Stimulated activated CD8-positive, alpha-beta memory T cell treated with anti-CD3 and anti-CD28 coated beads, Interleukin-15, amount 100 ng/mL, for 1 hour (primary cell): ENCODE data around the gene TMOD3.

ENCODE experiments used
- DNase-seq: peaks from one replicate; pipeline ENCODE4 v3.0.0-alpha.2; 2020; ENCODE audit warnings: low read depth

Gene TMOD3

DNA sequence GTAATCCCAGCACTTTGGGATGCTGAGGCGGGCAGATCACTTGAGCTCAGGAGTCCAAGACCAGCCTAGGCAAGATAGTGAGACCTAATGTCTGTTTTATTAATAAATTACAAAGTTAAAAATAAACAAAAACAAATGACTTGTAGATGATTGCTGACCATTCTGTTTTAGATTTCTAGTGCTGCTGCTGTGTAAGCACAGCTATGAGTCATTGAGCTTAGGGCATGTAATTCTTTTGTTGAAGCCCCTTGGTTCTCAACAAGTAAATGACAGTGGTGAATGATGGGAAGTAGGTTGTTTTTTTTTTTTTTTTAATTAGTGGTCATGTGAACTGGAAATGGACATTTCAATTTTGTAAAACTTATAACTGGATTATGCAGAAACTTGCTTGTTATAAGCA, 78.9 kb downstream of the TMOD3 start:
- DNase-seq = no peak

DNA sequence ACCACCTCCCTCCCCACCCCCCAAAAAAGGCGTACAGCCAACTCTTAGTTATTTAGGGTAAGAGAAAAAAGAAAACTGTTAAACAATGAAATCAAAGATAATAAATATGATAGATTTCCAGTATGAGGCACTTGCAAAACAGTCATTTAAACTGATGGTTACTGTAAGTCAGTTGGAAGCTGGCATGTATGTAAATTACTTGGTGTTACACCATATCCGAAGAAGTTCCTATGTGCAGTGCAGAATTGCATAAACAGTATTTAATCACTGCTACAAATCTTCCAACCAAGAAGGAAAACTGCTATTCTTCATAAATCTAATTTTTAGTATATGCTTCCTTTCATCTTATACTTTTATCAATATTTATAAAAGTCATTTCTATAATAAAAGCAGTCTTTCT, 80.1 kb downstream of the TMOD3 start:
- DNase-seq = no peak

DNA sequence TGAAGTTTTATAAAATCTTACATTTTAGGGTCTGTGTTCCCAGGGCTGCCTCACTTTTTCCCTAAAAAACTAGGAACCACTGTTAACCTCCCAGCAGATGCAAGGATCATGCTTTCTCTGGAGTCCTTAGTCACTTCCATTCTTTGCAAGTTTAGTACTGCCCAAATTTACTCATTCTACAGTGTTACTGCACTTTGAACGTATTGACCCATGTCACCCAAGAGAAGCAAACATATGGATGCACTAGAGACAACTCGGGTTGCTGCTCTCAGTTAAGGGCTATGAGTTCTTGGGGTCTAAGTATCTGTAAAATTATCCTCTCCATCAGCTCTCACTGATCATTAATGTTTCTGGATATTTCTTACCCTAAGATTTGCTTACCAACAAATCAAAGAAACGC, 83.1 kb downstream of the TMOD3 start:
- no peak for DNase-seq

DNA sequence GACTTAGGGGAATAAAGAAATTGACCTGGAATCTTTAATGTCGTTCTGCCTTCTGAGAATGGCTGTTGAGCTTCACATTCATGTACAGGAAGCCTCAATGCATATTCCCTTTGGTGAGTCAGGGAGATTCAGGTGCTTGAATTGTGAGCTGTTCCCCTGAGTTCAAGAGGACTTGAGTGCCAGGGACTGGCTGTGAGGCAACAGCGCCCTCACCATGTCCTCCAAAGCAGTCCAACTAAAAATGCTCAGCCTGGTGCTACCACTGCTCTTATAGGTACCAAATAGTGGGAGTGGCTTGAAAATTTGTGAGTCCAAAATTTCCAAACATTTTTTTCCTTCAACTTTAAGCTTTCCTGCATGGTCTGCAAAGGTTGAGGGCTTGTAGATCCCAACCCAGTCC, 88.0 kb downstream of the TMOD3 start:
- no peak for DNase-seq

DNA sequence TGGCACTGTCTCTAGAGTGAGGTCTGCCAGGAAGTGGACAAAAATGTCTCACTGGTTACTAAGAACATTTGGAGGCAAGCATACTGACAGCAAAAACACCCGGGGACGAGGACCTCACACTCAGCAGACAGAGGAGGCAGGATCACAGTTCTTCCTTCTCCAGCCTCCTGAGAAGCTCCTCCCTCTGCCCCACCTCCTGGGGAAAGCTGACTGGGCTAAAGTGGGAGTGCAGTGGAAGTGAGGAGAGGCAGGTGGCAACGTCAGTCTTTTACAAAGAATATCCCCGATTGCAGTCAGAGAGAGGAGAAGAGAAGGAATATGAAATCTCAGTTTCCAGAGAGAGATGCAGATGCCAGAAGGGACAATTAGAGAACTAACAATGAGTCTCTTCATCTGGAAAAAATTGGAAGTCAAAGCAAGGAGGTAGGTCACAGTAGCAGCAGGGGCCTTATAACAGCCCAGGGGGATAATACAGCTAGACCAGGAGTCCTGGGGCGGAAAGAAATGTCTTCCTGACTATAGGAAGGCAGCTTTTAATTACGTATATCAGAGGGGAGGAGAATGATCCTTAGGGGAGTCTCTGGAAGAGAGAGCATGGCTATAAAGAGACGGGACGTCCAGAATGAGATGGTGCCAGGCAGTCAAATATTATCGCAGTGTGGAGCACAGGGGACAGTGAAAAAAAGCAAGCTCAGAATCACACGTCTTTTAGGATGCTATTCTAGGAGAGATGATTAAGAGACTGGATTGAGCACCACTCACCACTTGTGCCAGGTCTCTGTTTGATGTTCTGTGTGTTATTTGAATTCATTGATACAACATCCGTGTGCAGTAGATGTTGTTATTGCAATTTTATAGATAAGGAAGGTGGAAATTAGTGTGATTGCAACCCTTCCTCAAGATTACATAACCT, 95.0 kb downstream of the TMOD3 start:
- DNase-seq = no peak

DNA sequence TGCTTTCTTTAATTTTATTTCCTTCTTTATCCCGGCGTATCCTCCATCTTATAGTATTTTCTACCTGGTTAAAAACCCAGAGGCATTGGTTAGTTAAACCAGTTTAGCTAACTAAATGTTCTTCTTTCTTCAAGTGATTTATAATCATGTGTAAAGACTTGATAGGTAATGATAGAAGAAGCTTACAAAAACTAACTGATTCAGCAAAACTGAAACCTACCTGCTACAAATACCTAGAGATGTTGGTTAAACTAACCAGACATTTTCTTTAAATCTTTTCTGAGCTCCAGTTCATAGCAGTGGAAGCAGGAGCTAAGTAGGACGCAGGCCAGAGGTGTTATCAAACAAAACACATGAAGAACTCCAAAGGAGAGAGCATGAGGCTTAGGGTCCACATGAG, 97.4 kb downstream of the TMOD3 start:
- no peak for DNase-seq

DNA sequence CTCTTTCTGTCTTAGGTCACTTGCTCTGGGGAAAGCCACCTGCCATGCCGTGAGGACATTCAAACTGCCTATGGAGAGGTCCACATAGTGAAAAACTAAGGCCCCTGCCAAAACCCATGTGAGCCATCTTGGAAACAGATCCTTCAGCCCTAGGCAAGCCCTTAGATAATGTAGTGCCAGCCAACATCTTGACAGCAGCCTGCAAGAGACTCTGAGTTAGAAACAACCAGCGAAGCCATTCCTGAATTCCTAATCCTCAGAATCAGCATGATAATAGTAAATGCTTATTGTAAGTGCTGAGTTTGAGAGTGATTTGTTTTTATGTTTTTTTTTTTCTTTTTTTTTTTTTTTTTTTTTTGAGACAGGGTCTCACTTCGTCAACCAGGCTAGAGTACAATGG, 101.6 kb downstream of the TMOD3 start:
- DNase-seq = no peak

- no peak for DNase-seq
These were observed 102.2 kb downstream of the TMOD3 start for GRCh38 chr15:51931638-51932037.

DNA sequence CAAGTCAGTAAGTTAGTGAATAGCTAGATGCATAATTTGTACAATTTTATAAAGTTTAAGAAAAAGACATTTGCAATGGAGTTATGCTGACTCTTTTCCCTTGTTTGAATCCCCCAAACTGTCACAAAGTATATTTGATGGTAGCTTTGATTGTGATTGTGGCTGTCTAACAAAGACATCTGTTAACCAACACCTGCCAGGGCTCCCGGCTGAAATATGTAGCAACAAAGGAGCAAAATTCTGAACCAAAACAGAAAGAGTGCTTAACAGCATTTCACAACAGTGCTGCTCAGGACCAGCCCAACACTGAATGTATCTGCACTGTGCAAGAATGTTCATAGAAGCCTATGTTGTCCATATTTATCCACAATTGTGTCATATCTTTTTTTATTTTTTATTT, 102.7 kb downstream of the TMOD3 start:
- DNase-seq = no peak

GRCh38 chr15:51935466-51936104, 106.1 kb downstream of the TMOD3 start:
- no peak for DNase-seq

GRCh38 chr15:51936105-51936478, 106.6 kb downstream of the TMOD3 start:
- no peak for DNase-seq

DNA sequence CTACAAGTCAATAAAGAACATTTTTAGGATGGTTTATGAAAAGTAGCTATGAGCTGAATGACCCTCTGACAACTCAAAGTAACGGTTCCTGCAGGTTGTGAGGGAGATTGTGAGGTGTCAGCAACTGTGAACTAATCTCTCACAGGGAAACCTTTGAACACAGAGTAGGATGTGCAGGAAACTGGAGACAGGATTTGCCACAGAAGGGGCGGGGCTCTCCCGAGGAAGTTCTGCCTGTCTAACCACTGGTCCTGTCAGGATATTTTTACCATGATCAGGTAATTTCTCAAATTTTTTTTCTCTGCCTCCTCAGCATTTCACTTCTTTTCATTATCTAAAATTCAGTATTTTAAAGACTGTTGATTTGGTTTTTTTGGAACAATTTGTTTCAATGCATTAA, 108.8 kb downstream of the TMOD3 start:
- DNase-seq = no peak

GRCh38 chr15:51939216-51939615, 109.8 kb downstream of the TMOD3 start:
- DNase-seq = no peak

GRCh38 chr15:51947124-51947523, 117.7 kb downstream of the TMOD3 start:
- no peak for DNase-seq

DNA sequence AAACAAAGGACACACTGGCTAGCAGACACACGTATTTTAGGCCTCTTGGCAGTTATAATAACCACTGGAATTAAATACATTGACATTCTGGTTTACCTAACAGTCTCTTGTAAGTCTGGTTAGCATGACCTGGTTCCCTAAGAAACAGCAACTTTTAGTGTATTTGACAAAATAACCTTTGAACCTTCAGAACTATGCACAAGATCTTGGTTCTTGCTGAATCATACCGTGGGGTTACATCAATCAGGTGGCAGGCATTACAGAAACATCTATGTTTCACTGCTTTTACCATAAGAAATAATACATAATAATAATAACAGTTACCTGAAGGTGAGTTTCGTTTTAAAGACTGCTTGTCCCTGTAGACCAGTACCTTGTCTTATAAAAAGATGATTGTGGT, 123.4 kb downstream of the TMOD3 start:
- no peak for DNase-seq

GRCh38 chr15:51955504-51955903, 126.1 kb downstream of the TMOD3 start:
- no peak for DNase-seq
